Stimulated activated CD4-positive, alpha-beta T cell treated with anti-CD3 and anti-CD28 coated beads, Interleukin-1b, Interleukin-23, amount 100 ng/mL, for 24 hours (primary cell): ENCODE data around the gene MYO15B.
A peak's percentile ranks its signal among the peaks of the same experiment; 100 is the strongest.
"Not testable (repeated sequence)": the region's sequence is repeated elsewhere in the genome, so short reads cannot be mapped to it uniquely, and the experiment has no call there.

ENCODE experiments used
- DNase-seq, 4 experiments: peaks; one replicate each; pipeline ENCODE4 v3.0.0-alpha.2; 2020; ENCODE audit warnings: low read depth in 4 of 4, low spot score in 1 of 4

MYO15B gene

DNA sequence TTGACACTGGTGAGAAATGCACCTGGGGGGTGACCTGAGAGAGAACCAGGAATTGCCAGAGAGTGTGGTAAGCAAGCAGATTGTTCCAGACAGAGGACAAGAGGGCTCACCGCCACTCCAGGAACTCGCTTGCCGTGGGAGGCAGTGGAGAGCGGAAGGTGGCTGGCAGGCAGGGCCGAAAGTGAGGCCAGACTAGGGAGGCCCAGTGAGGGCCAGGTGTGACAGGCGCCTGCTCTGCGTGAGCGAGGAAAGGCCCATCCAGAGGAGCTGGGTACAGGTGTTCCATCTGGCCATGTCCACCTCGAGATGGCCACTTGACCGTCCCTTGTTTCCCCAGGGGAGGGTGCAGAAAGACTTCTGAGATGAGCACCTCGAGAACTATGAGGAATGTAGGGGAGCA lies 11.9 kb upstream of the MYO15B start:
- no peak for DNase-seq

DNA sequence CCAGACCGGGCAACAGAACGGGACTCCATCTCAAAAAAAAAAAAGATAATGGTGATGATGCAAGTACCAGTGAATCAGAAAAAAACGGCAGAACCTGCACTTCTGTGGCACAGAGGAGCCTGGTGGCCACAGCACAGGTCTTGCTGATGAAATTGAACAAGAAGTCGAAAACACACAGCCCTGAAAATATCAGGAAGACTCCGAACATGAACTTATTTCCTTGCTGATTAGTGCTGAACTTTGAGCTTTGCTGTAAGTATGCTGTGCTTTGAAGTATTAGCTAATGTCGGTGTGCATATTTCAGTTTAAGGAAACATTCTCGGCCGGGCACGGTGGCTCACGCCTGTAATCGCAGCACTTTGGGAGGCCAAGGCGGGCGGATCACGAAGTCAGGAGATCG lies 10.9 kb upstream of the MYO15B start:
- no peak for DNase-seq

DNA sequence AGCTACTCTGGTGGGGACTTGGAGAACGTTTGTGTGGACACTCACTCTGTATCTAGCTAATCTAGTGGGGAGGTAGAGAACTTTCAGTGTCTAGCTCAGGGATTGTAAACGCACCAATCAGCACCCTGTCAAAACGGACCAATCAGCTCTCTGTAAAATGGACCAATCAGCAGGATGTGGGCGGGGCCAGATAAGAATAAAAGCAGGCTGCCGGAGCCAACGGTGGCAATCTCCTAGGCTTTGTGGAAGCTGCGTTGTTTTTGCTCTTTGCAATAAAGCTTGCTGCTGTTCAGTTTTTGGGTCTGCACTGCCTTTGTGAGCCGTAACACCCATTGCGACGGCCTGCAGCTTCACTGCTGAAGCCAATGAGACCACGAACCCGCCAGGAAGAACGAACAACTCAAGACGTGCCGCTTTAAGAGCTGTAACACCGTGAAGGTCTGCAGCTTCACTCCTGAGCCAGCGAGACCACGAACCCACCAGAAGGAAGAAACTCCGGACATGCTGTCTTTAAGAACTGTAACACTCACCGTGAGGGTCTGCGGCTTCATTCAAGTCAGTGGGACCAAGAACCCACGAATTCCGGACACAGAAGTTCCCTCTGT lies 6.4 kb upstream of the MYO15B start:
- DNase-seq, result peak in 3 of 4 experiments; percentile 19 to 45 (median 33)

DNA sequence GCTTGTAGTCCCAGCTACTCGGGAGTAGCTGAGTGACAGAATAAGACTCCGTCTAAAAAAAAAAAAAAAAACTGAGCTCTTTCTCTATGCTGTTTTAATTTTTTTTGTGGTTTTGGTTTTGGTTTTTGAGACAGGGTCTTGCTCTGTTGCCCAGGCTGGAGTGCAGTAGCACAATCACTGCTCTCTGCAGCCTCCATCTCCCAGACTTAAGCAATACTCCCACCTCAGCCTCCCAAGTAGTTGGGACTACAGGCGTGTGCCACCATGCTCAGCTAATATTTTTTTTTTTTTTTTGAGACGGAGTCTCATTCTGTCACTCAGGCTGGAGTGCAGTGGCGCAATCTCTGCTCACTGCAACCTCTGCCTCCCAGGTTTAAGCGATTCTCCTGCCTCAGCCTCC lies 4.4 kb upstream of the MYO15B start:
- not testable (repeated sequence) for DNase-seq

DNA sequence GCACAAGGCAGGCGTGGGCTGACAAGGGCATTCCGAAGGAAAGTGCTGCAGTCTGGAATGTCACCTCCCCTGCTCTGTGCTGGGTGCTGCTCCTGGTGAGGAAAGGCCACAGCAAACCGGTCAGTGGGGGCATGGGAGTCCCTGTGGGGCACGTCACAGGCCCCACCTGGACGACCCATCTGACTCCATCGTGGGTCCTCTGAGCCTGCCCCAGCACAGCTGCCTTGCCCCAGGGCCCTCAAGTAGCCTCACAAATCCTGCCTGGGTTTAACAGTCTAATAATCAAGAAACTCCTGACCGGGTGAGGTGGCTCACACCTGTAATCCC lies 2.8 kb upstream of the MYO15B start:
- no peak for DNase-seq

DNA sequence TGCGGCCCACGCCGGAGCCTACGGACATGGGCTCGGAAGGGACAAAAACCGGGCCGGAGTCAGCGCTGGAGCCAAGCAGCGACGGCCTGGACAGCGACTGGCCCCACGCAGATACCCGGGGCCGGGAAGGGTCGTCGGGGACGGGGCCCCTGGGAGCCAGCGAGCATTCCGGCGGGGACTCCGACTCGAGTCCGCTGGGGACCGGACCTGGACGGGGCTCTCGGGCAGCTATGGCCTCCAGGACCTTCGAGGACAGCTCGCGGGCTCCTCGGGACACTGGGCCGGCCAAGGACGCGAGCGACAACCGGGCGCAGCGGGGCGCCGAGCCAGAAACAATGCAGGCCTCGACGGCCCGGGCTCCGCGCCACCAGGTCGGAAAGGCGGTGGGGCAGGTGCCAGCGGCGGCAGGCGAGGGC lies 1.0 kb downstream of the MYO15B start:
- no peak for DNase-seq

DNA sequence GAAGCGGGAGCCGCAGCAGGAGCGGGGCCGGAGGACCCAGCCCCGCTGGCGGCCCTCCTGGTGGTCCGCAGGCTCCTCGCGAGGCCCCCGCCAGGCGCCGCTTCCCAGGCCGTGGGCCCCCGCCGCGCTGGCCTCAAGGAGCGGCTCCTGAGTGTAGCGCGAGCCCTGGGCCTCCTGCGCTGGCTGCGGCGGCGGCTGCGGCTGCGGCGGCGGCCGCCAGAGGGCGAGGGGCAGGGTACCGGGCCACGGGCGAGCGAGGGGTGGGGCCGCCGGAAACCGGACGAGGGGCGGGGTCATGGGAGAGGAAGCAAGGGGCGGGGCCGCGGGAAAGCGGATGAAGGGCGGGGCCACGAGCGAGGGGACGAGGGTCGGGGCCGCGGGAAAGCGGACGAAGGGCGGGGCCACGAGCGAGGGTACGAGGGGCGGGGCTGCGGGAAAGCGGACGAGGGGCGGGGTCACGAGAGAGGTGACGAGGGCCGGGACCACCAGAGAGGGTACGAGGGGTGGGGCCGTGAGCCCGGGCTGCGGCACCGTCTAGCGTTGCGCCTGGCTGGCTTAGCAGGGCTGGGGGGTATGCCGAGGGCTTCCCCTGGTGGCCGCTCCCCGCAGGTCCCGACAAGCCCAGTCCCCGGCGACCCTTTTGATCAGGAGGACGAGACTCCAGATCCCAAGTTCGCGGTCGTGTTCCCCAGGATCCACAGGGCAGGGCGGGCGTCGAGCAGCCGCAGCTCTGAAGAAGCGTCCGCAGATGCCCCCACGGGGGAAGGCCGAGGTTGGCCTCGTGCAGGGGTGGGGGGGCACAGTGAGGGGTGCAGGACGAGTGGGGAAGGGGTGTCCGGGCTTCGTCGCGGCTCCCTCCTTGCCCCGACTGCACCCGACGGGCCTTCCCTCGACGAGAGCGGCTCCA lies 1.7 kb downstream of the MYO15B start:
- DNase-seq, result peak; percentile 95 to 98 (median 97)

DNA sequence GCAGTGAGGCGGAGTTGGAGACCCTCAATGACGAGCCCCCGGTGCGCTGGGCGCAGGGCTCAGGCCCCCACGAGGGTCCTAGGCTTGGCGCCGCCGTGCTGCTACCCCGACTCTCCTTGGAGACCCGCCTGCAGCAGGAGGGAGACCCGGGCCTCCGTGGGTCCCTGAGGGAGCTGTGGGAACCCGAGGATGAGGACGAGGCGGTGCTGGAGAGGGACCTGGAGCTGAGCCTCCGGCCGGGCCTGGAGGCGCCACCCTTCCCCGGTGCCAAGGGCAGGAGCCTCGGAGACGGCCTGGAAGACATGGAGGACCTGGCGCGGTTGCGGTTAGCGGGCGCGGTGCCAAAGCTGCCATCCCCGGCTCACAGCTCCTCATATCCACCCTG lies 2.3 kb downstream of the MYO15B start:
- DNase-seq, result no peak

DNA sequence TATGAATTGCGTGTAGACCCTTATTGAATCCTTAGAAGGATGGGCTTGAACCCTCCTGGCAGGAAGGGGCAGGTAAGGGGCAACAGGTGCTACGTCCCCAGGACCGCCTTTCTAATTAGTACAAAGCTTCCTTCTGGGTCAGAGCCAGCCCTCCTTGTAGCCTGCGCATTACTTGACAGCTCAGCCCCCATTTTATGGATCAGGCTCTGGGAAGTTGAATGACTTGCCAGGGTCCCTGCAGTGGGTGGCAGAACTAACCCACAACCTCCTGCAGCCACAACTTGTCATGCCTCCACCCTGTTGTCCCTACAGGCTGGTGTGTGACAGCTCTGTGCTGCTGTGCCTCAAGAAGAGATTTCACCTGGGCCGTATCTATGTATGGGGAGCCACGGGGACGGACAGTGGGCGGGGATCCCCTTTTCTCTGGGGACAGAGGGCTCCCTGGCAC lies 2.7 kb downstream of the MYO15B start:
- no peak for DNase-seq

DNA sequence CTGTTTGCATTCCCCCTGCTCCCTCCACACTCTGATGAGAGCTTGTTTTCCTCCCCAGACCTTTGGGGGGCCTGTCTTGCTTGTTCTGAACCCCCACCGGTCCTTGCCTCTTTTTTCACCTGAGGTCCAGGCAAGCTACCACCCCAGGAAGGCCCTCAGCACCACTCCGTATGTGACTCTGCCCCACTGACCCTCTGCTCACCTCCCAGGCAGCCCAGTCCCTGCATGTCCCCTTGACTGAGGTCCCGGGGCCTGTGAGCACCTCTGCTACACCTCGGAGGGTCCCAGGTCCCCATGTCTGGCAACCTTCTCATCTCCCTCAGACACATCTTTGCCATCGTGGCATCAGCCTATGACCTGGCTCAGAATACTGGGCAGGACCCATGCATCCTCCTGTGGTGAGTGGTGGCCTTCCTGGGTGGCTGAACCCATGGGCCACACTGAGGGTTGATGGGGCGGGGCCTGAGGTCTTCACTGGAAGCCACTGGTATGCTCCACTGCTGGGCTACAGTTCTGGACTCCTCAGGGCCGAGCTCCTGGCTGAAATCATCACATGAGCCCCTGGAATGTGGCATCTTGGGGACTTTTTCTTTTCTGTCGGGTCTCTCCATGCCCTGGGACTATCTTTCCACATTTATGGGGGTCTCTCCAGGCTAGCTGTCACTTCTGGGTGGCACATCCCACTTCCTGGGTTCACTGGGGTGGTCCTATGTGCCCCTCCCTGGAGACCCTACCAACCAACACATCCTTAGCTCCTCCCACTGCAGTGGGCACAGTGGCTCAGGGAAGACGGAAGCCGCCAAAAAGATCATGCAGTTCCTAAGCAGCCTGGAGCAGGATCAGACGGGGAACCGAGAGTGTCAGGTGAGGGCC lies 3.5 kb downstream of the MYO15B start:
- no peak for DNase-seq

DNA sequence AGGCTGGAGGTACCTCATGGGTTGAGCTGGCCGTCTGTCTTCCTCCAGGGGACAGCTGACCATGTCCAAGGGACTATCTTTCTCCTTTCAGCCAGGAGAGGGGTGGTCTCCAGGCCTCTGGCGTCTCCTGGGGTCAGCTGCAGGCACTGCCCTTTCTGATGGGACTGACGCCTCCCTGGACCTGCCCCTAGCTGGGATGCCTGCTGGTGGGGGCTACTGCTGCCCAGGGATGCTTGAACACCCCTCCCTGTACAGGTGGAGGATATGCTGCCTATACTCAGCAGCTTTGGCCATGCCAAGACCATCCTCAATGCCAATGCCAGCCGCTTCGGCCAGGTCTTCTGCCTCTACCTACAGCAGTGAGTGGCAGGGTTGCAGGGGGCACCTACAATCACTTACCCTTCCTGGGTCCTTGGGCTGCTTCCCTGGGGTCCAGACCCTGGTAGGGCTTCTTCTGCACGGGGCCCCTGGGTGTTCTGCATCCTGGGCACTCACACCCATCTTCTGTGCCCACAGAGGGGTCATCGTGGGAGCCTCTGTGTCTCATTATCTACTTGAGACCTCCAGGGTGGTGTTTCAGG lies 4.2 kb downstream of the MYO15B start:
- no peak for DNase-seq

DNA sequence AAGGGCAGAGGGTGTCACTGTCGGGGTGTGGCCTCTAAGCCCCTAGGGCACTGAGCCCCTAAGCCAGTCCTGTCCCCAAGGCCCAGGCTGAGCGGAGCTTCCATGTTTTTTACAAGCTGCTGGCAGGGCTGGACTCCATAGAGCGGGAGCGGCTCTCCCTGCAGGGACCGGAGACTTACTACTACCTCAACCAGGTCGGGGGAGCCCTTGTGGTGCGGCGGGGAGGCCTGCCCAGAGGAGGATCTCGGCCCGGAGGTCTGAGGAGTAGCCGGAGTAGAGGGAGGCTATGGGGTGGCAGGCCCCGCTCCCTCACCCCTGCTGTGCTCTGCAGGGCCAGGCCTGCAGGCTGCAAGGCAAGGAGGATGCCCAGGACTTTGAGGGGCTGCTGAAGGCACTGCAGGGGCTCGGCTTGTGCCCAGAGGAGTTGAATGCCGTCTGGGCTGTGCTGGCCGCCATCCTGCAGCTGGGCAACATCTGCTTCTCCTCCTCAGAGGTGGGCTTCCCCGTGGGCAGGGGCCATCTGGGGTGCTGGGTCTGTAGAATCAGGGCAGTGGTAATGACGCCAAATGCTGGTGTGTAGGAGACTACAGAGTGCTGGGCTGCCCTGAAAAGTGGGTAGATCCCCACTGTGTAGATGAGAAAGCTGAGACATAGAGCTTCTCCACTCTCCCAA lies 4.9 kb downstream of the MYO15B start:
- no peak for DNase-seq

DNA sequence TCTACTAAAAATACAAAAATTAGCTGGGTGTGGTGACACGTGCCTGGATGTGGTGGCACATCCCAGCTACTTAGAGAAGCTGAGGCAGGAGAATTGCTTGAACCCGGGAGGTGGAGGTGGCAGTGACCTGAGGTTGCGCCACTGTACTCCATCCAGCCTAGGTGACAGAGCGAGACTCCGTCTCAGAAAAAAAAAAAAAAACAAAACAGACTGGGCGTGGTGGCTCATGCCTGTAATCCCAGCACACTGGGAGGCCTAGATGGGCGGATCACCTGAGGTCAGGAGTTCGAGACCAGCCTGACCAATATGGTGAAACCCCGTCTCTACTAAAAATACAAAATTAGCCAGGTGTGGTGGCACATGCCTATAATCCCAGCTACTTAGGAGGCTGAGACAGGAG lies 5.8 kb downstream of the MYO15B start:
- not testable (repeated sequence) for DNase-seq

DNA sequence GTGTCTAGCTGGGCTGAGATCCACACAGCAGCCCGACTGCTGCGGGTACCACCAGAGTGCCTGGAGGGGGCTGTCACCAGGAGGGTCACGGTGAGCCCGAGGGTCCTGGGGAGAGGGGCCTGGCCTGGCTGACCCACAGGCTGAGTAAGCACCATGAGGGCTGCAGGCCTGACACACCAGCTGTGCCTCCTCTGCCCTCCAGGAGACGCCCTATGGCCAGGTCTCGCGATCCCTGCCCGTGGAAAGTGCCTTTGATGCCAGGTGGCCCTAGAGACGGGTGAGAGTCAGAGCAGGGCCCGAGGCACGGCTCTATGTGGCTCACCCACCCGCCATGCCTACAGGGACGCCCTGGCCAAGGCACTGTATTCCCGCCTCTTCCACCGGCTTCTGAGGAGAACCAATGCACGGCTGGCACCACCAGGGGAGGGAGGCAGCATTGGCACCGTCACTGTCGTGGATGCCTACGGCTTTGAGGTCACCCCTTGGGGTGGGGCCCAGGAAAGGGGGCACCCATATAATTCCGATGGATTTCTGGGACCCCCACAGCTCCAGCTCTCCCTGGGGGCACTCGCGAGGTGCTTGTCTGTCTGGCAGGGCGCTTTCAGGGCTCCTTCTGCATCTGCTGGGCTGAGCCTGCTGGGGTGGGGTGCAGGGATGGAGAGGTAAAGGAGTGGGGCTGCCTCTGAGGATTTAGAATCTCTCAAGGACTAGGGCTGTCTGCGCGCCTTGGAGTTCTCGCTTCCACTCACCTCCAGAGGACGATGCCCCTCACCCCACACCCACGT lies 7.1 kb downstream of the MYO15B start:
- DNase-seq, result no peak

DNA sequence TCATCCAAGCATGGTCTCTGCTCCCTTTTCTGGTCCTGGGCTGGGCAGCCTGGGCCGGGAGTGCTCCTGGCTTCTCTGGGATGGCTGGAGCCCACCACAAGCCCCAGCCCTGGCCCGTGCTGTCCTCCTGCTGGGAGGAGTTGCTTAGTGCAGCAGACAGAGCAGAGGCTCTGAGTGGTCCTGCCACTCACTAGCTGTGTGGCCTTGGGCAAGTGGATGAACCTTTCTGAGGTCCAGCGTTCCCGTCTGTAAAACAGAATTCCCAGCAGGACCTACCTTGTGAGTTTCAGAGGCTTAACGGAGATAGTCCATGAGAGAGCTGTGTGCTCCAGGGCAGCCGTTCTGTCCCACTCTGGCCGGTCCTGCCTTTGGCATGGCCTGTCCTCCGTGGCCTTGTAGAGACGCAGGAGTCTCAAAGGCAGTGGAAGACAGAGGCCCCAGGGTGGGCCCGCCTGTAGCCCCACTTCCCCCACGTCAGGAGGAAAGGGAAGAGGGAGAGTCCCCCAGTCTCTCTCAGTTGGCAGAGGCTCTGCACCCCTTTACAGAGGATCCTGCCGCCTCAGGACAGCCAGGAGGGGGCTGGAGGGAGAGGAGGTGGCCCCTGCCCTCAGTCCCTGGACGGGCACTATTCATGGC lies 7.8 kb downstream of the MYO15B start:
- no peak for DNase-seq

DNA sequence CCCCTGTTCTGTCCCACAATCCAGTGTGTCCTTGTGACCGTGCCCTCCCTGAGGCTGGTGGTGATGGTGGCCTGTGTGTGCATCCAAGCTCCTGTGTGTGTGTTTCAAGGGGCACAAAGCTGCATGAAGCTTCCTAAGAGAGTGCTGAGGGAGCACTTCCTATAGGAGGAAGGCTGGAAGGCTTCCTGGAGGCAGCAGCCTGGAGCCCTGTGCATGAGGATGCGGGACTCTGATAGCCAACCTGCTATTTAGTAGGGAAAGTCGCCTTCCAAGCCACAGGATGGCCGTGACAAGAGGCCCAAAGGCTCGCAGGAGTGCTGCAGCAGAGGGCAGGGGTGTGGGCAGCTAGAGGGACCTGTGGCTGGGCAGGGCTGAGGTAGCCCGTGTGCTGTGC lies 8.3 kb downstream of the MYO15B start:
- no peak for DNase-seq

DNA sequence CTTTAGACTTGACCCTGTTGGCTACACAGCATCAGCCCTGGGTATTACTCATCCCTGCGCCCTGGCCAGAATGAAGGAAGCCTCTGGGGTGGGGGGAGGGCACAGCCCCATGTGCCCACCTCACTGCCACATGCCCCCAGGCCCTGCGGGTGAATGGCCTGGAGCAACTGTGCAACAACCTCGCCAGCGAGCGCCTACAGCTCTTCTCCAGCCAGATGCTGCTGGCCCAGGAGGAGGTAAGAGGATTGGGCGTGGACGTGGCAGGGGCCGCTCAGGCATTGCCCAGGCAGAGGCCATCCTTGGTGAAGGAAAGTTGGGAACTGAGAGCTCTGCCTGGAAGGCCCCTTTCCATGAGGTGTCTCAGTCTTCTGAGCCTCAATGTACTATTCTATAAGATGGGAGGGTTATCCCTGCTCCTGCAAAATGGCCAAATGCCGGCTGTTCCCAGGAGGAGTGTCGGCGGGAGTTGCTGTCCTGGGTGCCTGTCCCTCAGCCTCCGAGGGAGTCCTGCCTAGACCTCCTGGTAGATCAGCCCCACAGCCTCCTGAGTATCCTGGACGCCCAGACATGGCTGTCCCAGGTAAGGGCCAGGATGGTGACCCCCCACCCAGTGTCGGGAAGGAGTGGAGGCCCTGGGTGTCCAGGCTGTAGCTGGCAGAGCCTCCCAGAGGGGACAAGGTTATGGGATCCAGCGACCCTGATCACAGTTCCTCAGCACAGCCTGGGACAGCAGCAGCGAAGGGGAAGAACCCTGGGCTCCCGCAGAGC lies 8.9 kb downstream of the MYO15B start:
- no peak for DNase-seq

DNA sequence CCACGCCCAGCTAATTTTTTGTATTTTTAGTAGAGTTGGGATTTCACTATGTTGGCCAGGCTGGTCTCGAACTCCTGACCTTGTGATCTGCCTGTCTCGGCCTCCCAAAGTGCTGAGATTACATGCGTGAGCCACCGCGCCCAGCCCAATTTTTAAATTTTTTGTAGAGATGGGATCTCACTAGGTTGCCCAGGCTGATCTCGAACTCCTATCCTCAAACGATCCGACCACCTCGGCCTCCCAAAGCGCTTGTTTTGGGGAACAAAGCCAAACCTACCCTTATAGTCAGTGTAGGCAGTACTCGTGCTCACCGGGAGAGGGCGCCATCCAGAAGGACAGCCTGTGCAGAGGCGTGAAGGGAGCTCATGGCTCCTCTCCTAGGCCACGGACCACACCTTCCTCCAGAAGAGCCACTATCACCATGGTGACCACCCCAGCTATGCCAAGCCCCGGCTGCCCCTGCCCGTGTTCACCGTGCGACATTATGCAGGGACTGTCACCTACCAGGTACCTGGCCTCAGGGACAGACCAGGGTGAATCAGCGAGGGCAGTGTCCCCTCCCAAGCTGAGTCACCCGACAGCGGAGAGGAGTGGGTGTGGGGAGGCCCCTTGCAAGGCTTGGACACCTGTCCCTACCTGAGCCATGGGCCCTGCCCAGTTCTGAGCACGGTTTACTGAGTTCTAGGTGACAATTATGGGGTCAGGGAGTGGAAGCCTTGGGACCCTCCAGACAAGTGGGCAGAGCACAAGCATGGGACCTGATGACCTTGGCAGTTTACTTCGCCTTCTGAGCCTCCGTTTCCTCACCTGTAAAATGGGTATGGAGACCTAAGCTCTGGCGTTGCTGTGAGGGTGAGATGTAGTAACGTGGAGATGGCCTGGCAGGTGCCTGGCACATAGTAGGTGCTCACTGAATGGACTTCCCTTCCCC lies 13.7 kb downstream of the MYO15B start:
- peak; percentile 30 to 46 (median 34) for DNase-seq
